Ascending aorta (tissue), 2 donors: ENCODE data around the gene LEMD3. TPM values are rescaled to one million over a fixed set of nuclear protein-coding genes. Genes with fewer than 3 reads are reported as not detected.
A peak's percentile ranks its signal among the peaks of the same experiment; 100 is the strongest.

Source experiments
- DNase-seq, 2 donors: peaks; one replicate each; pipeline ENCODE4 v3.0.0-alpha.2; 2019; ENCODE audit warnings: low spot score in 2 of 2
- H3K27ac ChIP-seq, 2 donors: fragments of 200-600 bp; sonication (generic); one replicate each; pipeline ENCODE4 v1.5.1; 2016 to 2017; ENCODE audit warnings: mild to moderate bottlenecking in 1 of 2
- H3K27me3 ChIP-seq: fragments of 200-600 bp; sonication (generic); one replicate; pipeline ENCODE4 v1.5.1; 2017
- H3K36me3 ChIP-seq, 2 donors: fragments of 200-600 bp; sonication (generic); one replicate each; pipeline ENCODE4 v1.5.1; 2016
- H3K4me1 ChIP-seq, 2 donors: fragments of 200-600 bp; sonication (generic); one replicate each; pipeline ENCODE4 v1.5.1; 2016 to 2017; ENCODE audit warnings: mild to moderate bottlenecking in 1 of 2
- H3K4me3 ChIP-seq, 2 donors: fragments of 200-600 bp; sonication (generic); one replicate each; pipeline ENCODE4 v1.5.1; 2016 to 2017; ENCODE audit warnings: mild to moderate bottlenecking in 1 of 2
- H3K9me3 ChIP-seq, 2 donors: fragments of 200-600 bp; sonication (generic); one replicate each; pipeline ENCODE4 v1.5.1; 2016
- CTCF ChIP-seq, 3 experiments: fragments of 200-600 bp in 2 of 3; fragments of 450-650 bp in 1 of 3; sonication (generic) in 2 of 3; IDR thresholded peaks; one replicate each; pipeline ENCODE4 v1.5.1; 2016 to 2019; ENCODE audit warnings: antibody characterized with exemption in 3 of 3, mild to moderate bottlenecking in 1 of 3, moderate library complexity in 1 of 3
- intact Hi-C: fragments of 100-400 bp; cut with DNase I; formaldehyde crosslinking; loops from one replicate; pipeline ENCODE4 v1.15.1; 2023
- total RNA-seq: library from RNA; depleted of rRNA; stranded (reverse); fragments of >200 nt; gene quantifications from one replicate; pipeline ENCODE4 v1.1.0, GENCODE V29; 2016

Gene LEMD3
- total RNA-seq, 1 donor from 2014 or later: 10.6 TPM

GRCh38 chr12:65171073-65171472, 1.7 kb downstream of the LEMD3 start:
- no peak for DNase-seq
- intact Hi-C loops: loop anchor here (5.0 kb wide), 1 partner anchor 61 kb away; no protein-coding TSS in a partner anchor

GRCh38 chr12:65171870-65172269, 2.5 kb downstream of the LEMD3 start:
- no peaks in the 10 kb centered on the region for H3K27me3 ChIP-seq
- TF ChIP-seq CTCF (IDR thresholded peaks at IDR 0.05): no peak
- peaks cover 2 to 31% of the 10 kb centered on the region in 2 donors for H3K4me1 ChIP-seq
- no peak overlapping the region for H3K27ac ChIP-seq
- peak overlapping the region; percentile 79 to 89 for H3K4me3 ChIP-seq
- intact Hi-C loops: loop anchor here (5.0 kb wide), 1 partner anchor 60 kb away; no protein-coding TSS in a partner anchor
- no peaks in the 10 kb centered on the region for H3K9me3 ChIP-seq
- DNase-seq: no peak
- no peaks in the 10 kb centered on the region for H3K36me3 ChIP-seq

More at GRCh38 chr12:65171073-65171472, 1.7 kb downstream of the LEMD3 start:
- H3K36me3 ChIP-seq: no peaks in the 10 kb centered on the region
- TF ChIP-seq CTCF (IDR thresholded peaks at IDR 0.05): no peak
- H3K27ac ChIP-seq: peak overlapping the region; percentile 97 to 99
- H3K4me1 ChIP-seq: peaks cover 2 to 31% of the 10 kb centered on the region in 2 donors
- no peaks in the 10 kb centered on the region for H3K9me3 ChIP-seq
- H3K4me3 ChIP-seq: peak overlapping the region; percentile 79 to 89
- no peaks in the 10 kb centered on the region for H3K27me3 ChIP-seq

GRCh38 chr12:65175385-65175784, 6.0 kb downstream of the LEMD3 start:
- TF ChIP-seq CTCF (IDR thresholded peaks at IDR 0.05): no peak
- DNase-seq: no peak
- no peaks in the 10 kb centered on the region for H3K9me3 ChIP-seq
- H3K27ac ChIP-seq: no peak overlapping the region
- intact Hi-C loops: no loop called here
- H3K27me3 ChIP-seq: no peaks in the 10 kb centered on the region
- H3K4me1 ChIP-seq: peaks cover 2 to 31% of the 10 kb centered on the region in 2 donors
- no peak overlapping the region for H3K4me3 ChIP-seq
- no peaks in the 10 kb centered on the region for H3K36me3 ChIP-seq

GRCh38 chr12:65182012-65182739, 12.8 kb downstream of the LEMD3 start:
- Histone ChIP-seq H3K27me3 (no peaks in the 10 kb centered on the region), H3K4me1 (peaks cover 0 to 2% of the 10 kb centered on the region in 2 donors), H3K36me3 (no peaks in the 10 kb centered on the region), H3K9me3 (no peaks in the 10 kb centered on the region), H3K27ac (no peak overlapping the region), H3K4me3 (no peak overlapping the region)
- TF ChIP-seq CTCF (IDR thresholded peaks at IDR 0.05): no peak
- DNase-seq: no peak
- intact Hi-C loops: no loop called here

- peaks cover 0 to 5% of the 10 kb centered on the region in 2 donors for H3K4me1 ChIP-seq
- TF ChIP-seq CTCF (IDR thresholded peaks at IDR 0.05): no peak
- no peaks in the 10 kb centered on the region for H3K36me3 ChIP-seq
- H3K27ac ChIP-seq: no peak overlapping the region
- H3K27me3 ChIP-seq: no peaks in the 10 kb centered on the region
- intact Hi-C loops: no loop called here
- no peak overlapping the region for H3K4me3 ChIP-seq
- no peaks in the 10 kb centered on the region for H3K9me3 ChIP-seq
- no peak for DNase-seq
These were observed 14.9 kb downstream of the LEMD3 start for GRCh38 chr12:65184176-65184857.
